ENCODE measurements around the gene GPC3. TPM values are rescaled to one million over a fixed set of nuclear protein-coding genes. Genes with fewer than 3 reads are reported as not detected.

GPC3 gene
- total RNA-seq, 1 experiment from 2014 or later, result not detected

DNA sequence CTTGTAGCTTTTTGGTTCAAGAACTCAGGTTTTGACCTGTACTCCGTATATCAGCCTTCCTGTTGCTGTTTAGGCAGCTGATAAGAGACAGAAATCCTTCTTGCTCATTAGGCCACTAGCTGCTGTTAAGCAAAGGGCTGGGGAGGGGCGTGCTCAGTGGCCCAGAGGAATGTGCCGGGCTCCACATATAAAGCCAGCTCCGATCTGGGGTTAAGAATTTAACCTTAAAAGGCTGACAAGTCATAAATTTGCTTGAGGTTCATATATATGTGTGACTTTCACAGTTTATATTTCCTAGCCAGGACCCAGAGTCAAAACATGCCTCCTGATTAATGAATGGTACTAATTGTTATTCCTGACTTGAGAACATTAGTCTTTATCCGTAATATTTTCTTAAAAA is 15.3 kb downstream of the GPC3 start:
- no peaks in the 10 kb centered on the region for H3K79me2 ChIP-seq (ENCODE audit: low read length)
- no peak overlapping the region for H3K4me2 ChIP-seq (ENCODE audit: low read depth, low read length, poor library complexity, severe bottlenecking)
- H3K36me3 ChIP-seq (ENCODE audit: insufficient read depth, low read length), result no peaks in the 10 kb centered on the region

DNA sequence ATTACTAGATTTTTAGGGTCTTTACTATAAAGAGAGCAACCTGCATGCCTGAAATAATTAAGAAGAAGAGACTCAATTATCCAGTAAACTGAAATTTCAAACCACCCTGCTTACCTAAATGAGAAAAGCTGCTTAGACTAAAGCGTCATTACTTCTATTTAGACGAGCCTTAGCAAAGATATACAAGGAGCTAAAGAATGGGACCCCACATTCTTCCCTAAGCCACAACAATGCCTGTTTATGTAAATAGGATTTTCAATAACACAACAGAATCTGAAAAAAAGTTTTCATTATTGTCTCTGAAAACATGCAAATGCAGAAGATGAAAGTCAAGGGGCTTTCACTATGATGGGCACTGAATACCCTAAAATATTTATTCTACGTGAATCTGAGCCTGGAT is 16.2 kb downstream of the GPC3 start:
- no peak overlapping the region for H3K4me2 ChIP-seq (ENCODE audit: low read depth, low read length, poor library complexity, severe bottlenecking)
- H3K9me2 ChIP-seq (replicated peaks; ENCODE audit: insufficient read depth, low read length), result no peaks in the 10 kb centered on the region
- no peaks in the 10 kb centered on the region for H3K79me2 ChIP-seq (ENCODE audit: low read length)
- H3K4me3 ChIP-seq (ENCODE audit: low read length), result no peak overlapping the region
- no peak overlapping the region for H3K27ac ChIP-seq (ENCODE audit: low read length)
- H2AFZ ChIP-seq (ENCODE audit: low read length), result no peak overlapping the region
- H3K9ac ChIP-seq (ENCODE audit: low read length), result no peak overlapping the region
- H3K36me3 ChIP-seq (ENCODE audit: insufficient read depth, low read length), result no peaks in the 10 kb centered on the region
- H3K27me3 ChIP-seq (ENCODE audit: low read length), result no peaks in the 10 kb centered on the region
- no peaks in the 10 kb centered on the region for H4K20me1 ChIP-seq (ENCODE audit: insufficient read depth, low read depth, low read length)
- H3K9me3 ChIP-seq (ENCODE audit: low read length), result no peaks in the 10 kb centered on the region
- DNase-seq, result no peak
- no peaks in the 10 kb centered on the region for H3K4me1 ChIP-seq (ENCODE audit: low read length)

More for the DNA sequence above, 15.3 kb downstream of the GPC3 start:
- Histone ChIP-seq H2AFZ (ENCODE audit: low read length) (no peak overlapping the region), H3K4me1 (ENCODE audit: low read length) (no peaks in the 10 kb centered on the region), H3K27me3 (ENCODE audit: low read length) (no peaks in the 10 kb centered on the region), H3K9ac (ENCODE audit: low read length) (no peak overlapping the region), H3K9me2 (replicated peaks; ENCODE audit: insufficient read depth, low read length) (no peaks in the 10 kb centered on the region), H4K20me1 (ENCODE audit: insufficient read depth, low read depth, low read length) (no peaks in the 10 kb centered on the region), H3K27ac (ENCODE audit: low read length) (no peak overlapping the region), H3K4me3 (ENCODE audit: low read length) (no peak overlapping the region), H3K9me3 (ENCODE audit: low read length) (no peaks in the 10 kb centered on the region)
- no peak for DNase-seq

- H3K27me3 ChIP-seq (ENCODE audit: low read length), result no peaks in the 10 kb centered on the region
- H3K9ac ChIP-seq (ENCODE audit: low read length), result no peak overlapping the region
- H3K27ac ChIP-seq (ENCODE audit: low read length), result no peak overlapping the region
- H4K20me1 ChIP-seq (ENCODE audit: insufficient read depth, low read depth, low read length), result no peaks in the 10 kb centered on the region
- H3K79me2 ChIP-seq (ENCODE audit: low read length), result no peaks in the 10 kb centered on the region
- no peaks in the 10 kb centered on the region for H3K9me3 ChIP-seq (ENCODE audit: low read length)
- no peaks in the 10 kb centered on the region for H3K9me2 ChIP-seq (replicated peaks; ENCODE audit: insufficient read depth, low read length)
- H3K4me2 ChIP-seq (ENCODE audit: low read depth, low read length, poor library complexity, severe bottlenecking), result no peak overlapping the region
- H3K36me3 ChIP-seq (ENCODE audit: insufficient read depth, low read length), result no peaks in the 10 kb centered on the region
- H2AFZ ChIP-seq (ENCODE audit: low read length), result no peak overlapping the region
- no peaks in the 10 kb centered on the region for H3K4me1 ChIP-seq (ENCODE audit: low read length)
- no peak overlapping the region for H3K4me3 ChIP-seq (ENCODE audit: low read length)
- DNase-seq, result no peak
Measured at GRCh38 chrX:133968109-133968508, 17.3 kb downstream of the GPC3 start.

GRCh38 chrX:133966199-133966598 is 19.2 kb downstream of the GPC3 start:
- no peak overlapping the region for H3K9ac ChIP-seq (ENCODE audit: low read length)
- no peaks in the 10 kb centered on the region for H3K79me2 ChIP-seq (ENCODE audit: low read length)
- H3K27me3 ChIP-seq (ENCODE audit: low read length), result no peaks in the 10 kb centered on the region
- no peak overlapping the region for H3K4me3 ChIP-seq (ENCODE audit: low read length)
- no peak overlapping the region for H3K4me2 ChIP-seq (ENCODE audit: low read depth, low read length, poor library complexity, severe bottlenecking)
- no peak overlapping the region for H2AFZ ChIP-seq (ENCODE audit: low read length)
- H3K4me1 ChIP-seq (ENCODE audit: low read length), result no peaks in the 10 kb centered on the region
- DNase-seq, result no peak
- no peaks in the 10 kb centered on the region for H3K9me3 ChIP-seq (ENCODE audit: low read length)
- no peaks in the 10 kb centered on the region for H3K9me2 ChIP-seq (replicated peaks; ENCODE audit: insufficient read depth, low read length)
- no peaks in the 10 kb centered on the region for H3K36me3 ChIP-seq (ENCODE audit: insufficient read depth, low read length)
- H4K20me1 ChIP-seq (ENCODE audit: insufficient read depth, low read depth, low read length), result no peaks in the 10 kb centered on the region
- H3K27ac ChIP-seq (ENCODE audit: low read length), result no peak overlapping the region

DNA sequence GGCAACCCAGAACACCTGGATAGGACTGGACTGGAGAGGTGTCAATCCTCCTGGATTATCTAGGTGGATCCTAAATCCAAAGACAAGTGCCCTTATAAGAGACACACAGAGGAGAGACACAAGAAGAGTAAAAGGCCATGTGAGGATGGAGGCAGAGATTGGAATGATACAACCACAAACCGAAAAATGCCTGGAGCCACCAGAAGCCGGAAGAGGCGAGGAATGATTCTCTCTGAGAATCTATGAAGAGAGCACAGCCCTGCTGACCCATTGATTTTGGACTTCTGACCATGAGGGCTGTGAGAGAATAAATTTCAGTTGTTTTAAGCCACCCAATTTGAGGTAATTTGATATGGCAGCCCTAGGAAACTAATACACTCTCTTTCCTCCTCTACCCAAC is 20.1 kb downstream of the GPC3 start:
- no peaks in the 10 kb centered on the region for H3K27me3 ChIP-seq (ENCODE audit: low read length)
- no peaks in the 10 kb centered on the region for H3K79me2 ChIP-seq (ENCODE audit: low read length)
- no peaks in the 10 kb centered on the region for H3K9me2 ChIP-seq (replicated peaks; ENCODE audit: insufficient read depth, low read length)
- no peak overlapping the region for H3K27ac ChIP-seq (ENCODE audit: low read length)
- H3K4me3 ChIP-seq (ENCODE audit: low read length), result no peak overlapping the region
- H3K9me3 ChIP-seq (ENCODE audit: low read length), result no peaks in the 10 kb centered on the region
- no peak overlapping the region for H3K4me2 ChIP-seq (ENCODE audit: low read depth, low read length, poor library complexity, severe bottlenecking)
- H3K36me3 ChIP-seq (ENCODE audit: insufficient read depth, low read length), result no peaks in the 10 kb centered on the region
- no peak overlapping the region for H2AFZ ChIP-seq (ENCODE audit: low read length)
- H3K9ac ChIP-seq (ENCODE audit: low read length), result no peak overlapping the region
- no peak for DNase-seq
- H3K4me1 ChIP-seq (ENCODE audit: low read length), result no peaks in the 10 kb centered on the region
- H4K20me1 ChIP-seq (ENCODE audit: insufficient read depth, low read depth, low read length), result no peaks in the 10 kb centered on the region

DNA sequence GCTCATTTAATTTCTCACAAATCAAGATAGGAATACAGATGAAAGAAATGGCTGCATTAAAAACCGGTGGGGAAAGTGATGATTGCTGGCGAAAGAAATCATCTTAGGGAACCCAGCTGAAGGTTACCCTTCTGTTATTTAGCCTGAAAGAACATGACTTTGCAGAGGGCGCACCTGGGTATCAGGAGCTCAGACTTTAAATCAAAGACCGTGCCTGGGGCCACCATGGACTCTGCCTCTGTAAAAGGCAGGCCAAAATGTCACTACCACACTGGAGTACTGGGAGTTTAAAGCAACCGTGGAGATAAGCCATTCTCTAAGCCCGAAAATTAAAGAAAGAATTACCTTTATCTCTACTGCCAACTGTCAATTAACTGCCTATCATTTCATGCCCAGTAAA is 24.3 kb downstream of the GPC3 start:
- no peaks in the 10 kb centered on the region for H3K9me2 ChIP-seq (replicated peaks; ENCODE audit: insufficient read depth, low read length)
- H3K79me2 ChIP-seq (ENCODE audit: low read length), result no peaks in the 10 kb centered on the region
- H3K27ac ChIP-seq (ENCODE audit: low read length), result no peak overlapping the region
- no peaks in the 10 kb centered on the region for H3K9me3 ChIP-seq (ENCODE audit: low read length)
- no peaks in the 10 kb centered on the region for H3K36me3 ChIP-seq (ENCODE audit: insufficient read depth, low read length)
- H2AFZ ChIP-seq (ENCODE audit: low read length), result no peak overlapping the region
- no peak for DNase-seq
- H3K4me1 ChIP-seq (ENCODE audit: low read length), result no peaks in the 10 kb centered on the region
- no peak overlapping the region for H3K9ac ChIP-seq (ENCODE audit: low read length)
- no peaks in the 10 kb centered on the region for H3K27me3 ChIP-seq (ENCODE audit: low read length)
- no peak overlapping the region for H3K4me3 ChIP-seq (ENCODE audit: low read length)
- H4K20me1 ChIP-seq (ENCODE audit: insufficient read depth, low read depth, low read length), result no peaks in the 10 kb centered on the region
- no peak overlapping the region for H3K4me2 ChIP-seq (ENCODE audit: low read depth, low read length, poor library complexity, severe bottlenecking)

DNA sequence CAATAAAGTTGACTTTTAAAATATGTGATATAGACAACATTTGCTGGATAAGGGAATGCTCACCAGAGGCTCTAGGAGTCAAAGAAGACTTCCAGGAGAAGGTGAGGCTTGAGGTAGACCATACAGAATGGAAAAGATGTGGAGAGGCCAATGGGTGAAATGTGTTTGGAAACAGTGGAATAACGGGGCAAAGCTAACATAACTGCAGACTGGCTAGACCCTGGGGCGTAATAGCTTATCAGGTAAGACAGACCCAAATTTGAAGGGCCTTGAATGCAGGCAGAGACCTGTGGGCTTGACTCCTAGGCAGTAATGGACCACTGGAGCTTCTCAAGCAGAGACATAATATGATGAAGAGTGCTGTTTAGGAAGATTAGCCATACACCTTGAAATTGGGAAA is 25.4 kb downstream of the GPC3 start:
- H3K9me2 ChIP-seq (replicated peaks; ENCODE audit: insufficient read depth, low read length), result no peaks in the 10 kb centered on the region
- no peaks in the 10 kb centered on the region for H4K20me1 ChIP-seq (ENCODE audit: insufficient read depth, low read depth, low read length)
- DNase-seq, result no peak
- no peak overlapping the region for H2AFZ ChIP-seq (ENCODE audit: low read length)
- H3K79me2 ChIP-seq (ENCODE audit: low read length), result no peaks in the 10 kb centered on the region
- H3K27ac ChIP-seq (ENCODE audit: low read length), result no peak overlapping the region
- no peak overlapping the region for H3K9ac ChIP-seq (ENCODE audit: low read length)
- no peaks in the 10 kb centered on the region for H3K9me3 ChIP-seq (ENCODE audit: low read length)
- H3K4me1 ChIP-seq (ENCODE audit: low read length), result no peaks in the 10 kb centered on the region
- no peaks in the 10 kb centered on the region for H3K36me3 ChIP-seq (ENCODE audit: insufficient read depth, low read length)
- no peak overlapping the region for H3K4me3 ChIP-seq (ENCODE audit: low read length)
- H3K27me3 ChIP-seq (ENCODE audit: low read length), result no peaks in the 10 kb centered on the region
- no peak overlapping the region for H3K4me2 ChIP-seq (ENCODE audit: low read depth, low read length, poor library complexity, severe bottlenecking)

- H2AFZ ChIP-seq (ENCODE audit: low read length), result no peak overlapping the region
- H3K9me2 ChIP-seq (replicated peaks; ENCODE audit: insufficient read depth, low read length), result no peaks in the 10 kb centered on the region
- H3K27ac ChIP-seq (ENCODE audit: low read length), result no peak overlapping the region
- H3K4me1 ChIP-seq (ENCODE audit: low read length), result no peaks in the 10 kb centered on the region
- H3K4me2 ChIP-seq (ENCODE audit: low read depth, low read length, poor library complexity, severe bottlenecking), result no peak overlapping the region
- H3K79me2 ChIP-seq (ENCODE audit: low read length), result no peaks in the 10 kb centered on the region
- H4K20me1 ChIP-seq (ENCODE audit: insufficient read depth, low read depth, low read length), result no peaks in the 10 kb centered on the region
- no peak overlapping the region for H3K4me3 ChIP-seq (ENCODE audit: low read length)
- no peaks in the 10 kb centered on the region for H3K9me3 ChIP-seq (ENCODE audit: low read length)
- H3K9ac ChIP-seq (ENCODE audit: low read length), result no peak overlapping the region
- no peak for DNase-seq
- no peaks in the 10 kb centered on the region for H3K36me3 ChIP-seq (ENCODE audit: insufficient read depth, low read length)
- H3K27me3 ChIP-seq (ENCODE audit: low read length), result no peaks in the 10 kb centered on the region
Measured at GRCh38 chrX:133958997-133959688, 26.3 kb downstream of the GPC3 start.
